Right lobe of liver (tissue), 6 donors: Measurements from ENCODE around the gene P2RX3. TPM values are rescaled to one million over a fixed set of nuclear protein-coding genes. Genes with fewer than 3 reads are reported as not detected.

Source experiments
- ATAC-seq, 4 donors: fragments of 200-7000 bp; cut with Tn5 transposase; one replicate each; pipeline ENCODE4 v1.9.1; 2020; ENCODE audit warnings: mild to moderate bottlenecking in 4 of 4, moderate library complexity in 4 of 4
- DNase-seq, 3 donors: peaks; one replicate each; pipeline ENCODE4 v3.0.0-alpha.2; 2020
- H3K27ac ChIP-seq, 3 donors: fragments of 200-600 bp; one replicate each; pipeline ENCODE4 v1.8.0; 2022
- H3K27me3 ChIP-seq, 2 donors: fragments of 200-600 bp; one replicate each; pipeline ENCODE4 v1.8.0; 2022
- H3K36me3 ChIP-seq, 4 donors: fragments of 200-600 bp; sonication (generic) in 1 of 4; one replicate each; pipeline versions ENCODE4 v1.5.1 to v1.8.0; 2017 to 2022; ENCODE audit warnings: control low read depth in 1 of 4
- H3K4me1 ChIP-seq, 4 donors: fragments of 200-600 bp; sonication (generic) in 1 of 4; one replicate each; pipeline versions ENCODE4 v1.5.1 to v1.8.0; 2017 to 2022; ENCODE audit warnings: control low read depth in 1 of 4
- H3K4me3 ChIP-seq, 3 donors: fragments of 200-600 bp; one replicate each; pipeline ENCODE4 v1.8.0; 2022
- H3K9me3 ChIP-seq, 4 donors: fragments of 200-600 bp; sonication (generic) in 1 of 4; one replicate each; pipeline versions ENCODE4 v1.5.1 to v1.8.0; 2017 to 2022; ENCODE audit warnings: control low read depth in 1 of 4
- POLR2A ChIP-seq: fragments of 450-650 bp; IDR thresholded peaks from one replicate; pipeline ENCODE4 v1.6.1; 2017; ENCODE audit warnings: antibody characterized with exemption, mild to moderate bottlenecking
- WGBS: methylation state at CpG from one replicate; pipeline ENCODE4 v1.1.6; 2018; ENCODE audit warnings: low coverage, low lambda C conversion rate; ENCODE audit not compliant: insufficient coverage; ENCODE audit errors: missing lambda C conversion rate; 5-methylcytosine and 5-hydroxymethylcytosine counted together
- intact Hi-C, 2 donors: fragments of 100-400 bp; cut with DNase I; formaldehyde crosslinking; loops; one replicate each; pipeline versions ENCODE4 v1.11.2 to v1.14.1; 2022
- total RNA-seq, 6 experiments: library from RNA; depleted of rRNA in 2 of 6; stranded (reverse); fragments of >200 nt in 2 of 6; fragmentation: NEBNext Ultra II Directional in 3 of 6; extraction: Animal tissue kit (Norgen Biotek cat#: 25700) in 3 of 6; gene quantifications; one replicate each; pipeline versions ENCODE4 v1.1.0 to v1.2.4, GENCODE V29; 2016 to 2023
- TF ChIP-seq, protein P1 (sequence below), 4 donors: fragments of 200-600 bp in 3 of 4; fragments of 450-650 bp in 1 of 4; IDR thresholded peaks; one replicate each; pipeline versions ENCODE4 v1.5.1 to v1.8.0; 2016 to 2022; ENCODE audit warnings: antibody characterized with exemption in 4 of 4, mild to moderate bottlenecking in 2 of 4
- donor health status: DM: no; HTN: yes; CAD: no.
- donor health status: DM: no; HTN: no; CAD: no.
- donor health status: DM: no; HTN: no; CAD: no.
- donor health status: DM: no; HTN: yes; CAD: no.
- donor health status: DM: no; HTN: yes; CAD: no.

Gene P2RX3
- total RNA-seq, 6 experiments from 2014 or later: 0.63 to 2.1 (median 0.77) TPM; not detected in 2

- TF ChIP-seq, protein P1, sequence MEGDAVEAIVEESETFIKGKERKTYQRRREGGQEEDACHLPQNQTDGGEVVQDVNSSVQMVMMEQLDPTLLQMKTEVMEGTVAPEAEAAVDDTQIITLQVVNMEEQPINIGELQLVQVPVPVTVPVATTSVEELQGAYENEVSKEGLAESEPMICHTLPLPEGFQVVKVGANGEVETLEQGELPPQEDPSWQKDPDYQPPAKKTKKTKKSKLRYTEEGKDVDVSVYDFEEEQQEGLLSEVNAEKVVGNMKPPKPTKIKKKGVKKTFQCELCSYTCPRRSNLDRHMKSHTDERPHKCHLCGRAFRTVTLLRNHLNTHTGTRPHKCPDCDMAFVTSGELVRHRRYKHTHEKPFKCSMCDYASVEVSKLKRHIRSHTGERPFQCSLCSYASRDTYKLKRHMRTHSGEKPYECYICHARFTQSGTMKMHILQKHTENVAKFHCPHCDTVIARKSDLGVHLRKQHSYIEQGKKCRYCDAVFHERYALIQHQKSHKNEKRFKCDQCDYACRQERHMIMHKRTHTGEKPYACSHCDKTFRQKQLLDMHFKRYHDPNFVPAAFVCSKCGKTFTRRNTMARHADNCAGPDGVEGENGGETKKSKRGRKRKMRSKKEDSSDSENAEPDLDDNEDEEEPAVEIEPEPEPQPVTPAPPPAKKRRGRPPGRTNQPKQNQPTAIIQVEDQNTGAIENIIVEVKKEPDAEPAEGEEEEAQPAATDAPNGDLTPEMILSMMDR (IDR thresholded peaks at IDR 0.05): no peak
- no peak for TF ChIP-seq POLR2A
- Histone ChIP-seq H3K9me3 (no peaks in the 10 kb centered on the region), H3K4me3 (no peak overlapping the region), H3K36me3 (no peaks in the 10 kb centered on the region), H3K4me1 (no peaks in the 10 kb centered on the region), H3K27me3 (no peaks in the 10 kb centered on the region), H3K27ac (no peak overlapping the region)
- intact Hi-C loops: no loop called here
- 40% methylated on average over 12 of the region's 19 CpGs for WGBS
- no peak for DNase-seq
- ATAC-seq: no peak
Measured at GRCh38 chr11:57368106-57368844, 30.1 kb downstream of the P2RX3 start.

GRCh38 chr11:57368845-57369232 is 30.7 kb downstream of the P2RX3 start:
- Histone ChIP-seq H3K4me3 (no peak overlapping the region), H3K4me1 (no peaks in the 10 kb centered on the region), H3K36me3 (no peaks in the 10 kb centered on the region), H3K9me3 (no peaks in the 10 kb centered on the region), H3K27ac (no peak overlapping the region), H3K27me3 (no peaks in the 10 kb centered on the region)
- DNase-seq (no peak), ATAC-seq (no peak)
- intact Hi-C loops: no loop called here
- TF ChIP-seq, protein P1 (IDR thresholded peaks at IDR 0.05): no peak
- no peak for TF ChIP-seq POLR2A
- 62% methylated on average over 5 of the region's 5 CpGs for WGBS

GRCh38 chr11:57370251-57370650 is 32.1 kb downstream of the P2RX3 start:
- Histone ChIP-seq H3K4me1 (no peaks in the 10 kb centered on the region), H3K9me3 (no peaks in the 10 kb centered on the region), H3K27me3 (no peaks in the 10 kb centered on the region), H3K27ac (no peak overlapping the region), H3K36me3 (no peaks in the 10 kb centered on the region), H3K4me3 (no peak overlapping the region)
- WGBS: 93% methylated on average over 7 of the region's 7 CpGs
- intact Hi-C loops: no loop called here
- TF ChIP-seq, protein P1 (IDR thresholded peaks at IDR 0.05): no peak
- no peak for TF ChIP-seq POLR2A
- DNase-seq (no peak), ATAC-seq (no peak)

- intact Hi-C loops: no loop called here
- no peaks in the 10 kb centered on the region for H3K27me3 ChIP-seq
- TF ChIP-seq, protein P1 (IDR thresholded peaks at IDR 0.05): no peak
- no peak for TF ChIP-seq POLR2A
- H3K36me3 ChIP-seq: no peaks in the 10 kb centered on the region
- no peaks in the 10 kb centered on the region for H3K9me3 ChIP-seq
- no peak for DNase-seq
- H3K4me3 ChIP-seq: no peak overlapping the region
- no peak overlapping the region for H3K27ac ChIP-seq
- H3K4me1 ChIP-seq: no peaks in the 10 kb centered on the region
- no peak for ATAC-seq
Measured at GRCh38 chr11:57370941-57371340, 32.8 kb downstream of the P2RX3 start.

GRCh38 chr11:57373146-57373545 is 35.0 kb downstream of the P2RX3 start:
- Histone ChIP-seq H3K27ac (no peak overlapping the region), H3K4me1 (no peaks in the 10 kb centered on the region), H3K27me3 (no peaks in the 10 kb centered on the region), H3K4me3 (no peak overlapping the region), H3K36me3 (no peaks in the 10 kb centered on the region), H3K9me3 (no peaks in the 10 kb centered on the region)
- ATAC-seq (no peak), DNase-seq (no peak)
- no peak for TF ChIP-seq POLR2A
- TF ChIP-seq, protein P1 (IDR thresholded peaks at IDR 0.05): no peak
- 40% methylated on average over 3 of the region's 3 CpGs for WGBS
- intact Hi-C loops: no loop called here
